Stimulated activated CD4-positive, alpha-beta T cell treated with anti-CD3 and anti-CD28 coated beads, Interleukin-12 subunit alpha, Interleukin-12 subunit beta, amount 100 ng/mL, for 48 hours (primary cell): ENCODE data around the gene DDX10.
"Not testable (repeated sequence)": the region's sequence is repeated elsewhere in the genome, so short reads cannot be mapped to it uniquely, and the experiment has no call there.

ENCODE experiments used
- DNase-seq, 3 donors: peaks; one replicate each; pipeline ENCODE4 v3.0.0-alpha.2; 2020; ENCODE audit warnings: low read depth in 2 of 3, low spot score in 1 of 3

The DDX10 gene

GRCh38 chr11:108713076-108713790, 48.4 kb downstream of the DDX10 start:
- no peak for DNase-seq

DNA sequence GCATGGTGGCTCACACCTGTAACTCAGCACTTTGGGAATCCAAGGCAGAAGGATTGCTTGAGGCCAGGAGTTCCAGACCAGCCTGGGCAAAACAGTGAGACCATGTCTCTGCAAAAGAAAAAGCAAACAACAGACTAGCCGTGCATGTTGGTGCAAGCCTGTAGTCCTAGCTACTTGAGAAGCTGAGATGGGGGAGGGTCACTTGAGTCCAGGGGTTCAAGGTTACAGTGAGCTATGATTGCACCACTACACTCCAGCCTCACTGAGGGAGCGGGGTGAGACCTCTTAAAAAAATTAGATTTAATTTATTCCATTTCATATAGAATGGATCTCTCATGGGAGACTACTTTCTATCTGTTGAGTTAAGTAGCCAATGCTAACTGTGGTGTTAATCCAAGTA, 50.4 kb downstream of the DDX10 start:
- no peak for DNase-seq

DNA sequence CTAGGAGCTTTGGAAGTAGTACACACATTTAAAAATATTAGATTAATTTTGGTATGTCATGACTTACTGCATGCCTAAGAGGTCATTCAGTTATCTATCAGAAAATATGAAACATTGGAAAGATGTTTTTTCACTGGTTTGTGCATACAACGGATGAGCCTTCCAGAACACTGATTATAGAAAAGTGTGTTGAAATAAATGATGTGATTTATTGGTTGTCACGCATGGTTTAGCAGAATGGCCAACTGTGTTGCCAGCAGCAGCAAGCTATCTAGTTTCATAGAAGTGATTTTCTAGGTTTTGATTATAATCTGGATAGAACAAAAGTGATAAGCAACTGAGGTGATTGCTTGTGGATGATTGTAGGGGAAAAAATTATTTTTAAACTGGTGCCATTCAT, 53.6 kb downstream of the DDX10 start:
- DNase-seq, result no peak

GRCh38 chr11:108724974-108725689, 60.3 kb downstream of the DDX10 start:
- DNase-seq, result no peak

GRCh38 chr11:108726077-108726800, 61.4 kb downstream of the DDX10 start:
- DNase-seq, result no peak

- DNase-seq, result no peak
Observed at GRCh38 chr11:108727665-108728064, 62.8 kb downstream of the DDX10 start.

- no peak for DNase-seq
Observed at GRCh38 chr11:108729227-108729871, 64.5 kb downstream of the DDX10 start.

GRCh38 chr11:108732395-108732794, 67.5 kb downstream of the DDX10 start:
- DNase-seq, result no peak

DNA sequence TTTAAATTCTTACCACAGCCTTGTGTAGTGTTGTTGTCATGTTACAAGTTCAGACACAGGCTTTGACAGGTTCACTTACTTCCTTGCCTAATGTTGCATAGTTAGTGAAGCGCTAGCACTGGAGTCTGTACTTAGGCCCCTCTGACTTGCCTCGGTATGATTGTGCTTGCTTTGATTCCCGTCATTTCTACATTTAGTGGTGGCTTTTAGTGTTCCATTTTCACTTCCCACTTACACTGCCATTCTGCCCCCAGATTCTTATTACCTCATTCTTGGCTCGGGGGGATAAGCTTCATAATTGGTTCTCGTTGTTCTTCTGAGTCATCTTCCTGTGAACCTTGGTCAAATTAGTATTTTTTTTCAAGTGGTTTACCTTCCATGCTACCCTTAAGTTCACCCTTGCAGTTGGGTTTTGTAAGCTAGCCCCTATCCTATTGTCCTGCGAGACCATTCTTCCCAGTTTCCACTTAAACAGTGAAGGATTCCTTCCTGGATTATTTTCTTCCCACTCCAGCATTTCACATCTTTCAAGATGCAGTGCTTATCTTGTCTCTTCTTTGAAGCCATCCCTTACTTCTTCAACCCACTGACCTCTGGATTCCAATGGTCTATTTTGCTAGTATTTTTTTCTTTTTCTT, 68.7 kb downstream of the DDX10 start:
- peak; percentile 30 to 49 (median 34) for DNase-seq

DNA sequence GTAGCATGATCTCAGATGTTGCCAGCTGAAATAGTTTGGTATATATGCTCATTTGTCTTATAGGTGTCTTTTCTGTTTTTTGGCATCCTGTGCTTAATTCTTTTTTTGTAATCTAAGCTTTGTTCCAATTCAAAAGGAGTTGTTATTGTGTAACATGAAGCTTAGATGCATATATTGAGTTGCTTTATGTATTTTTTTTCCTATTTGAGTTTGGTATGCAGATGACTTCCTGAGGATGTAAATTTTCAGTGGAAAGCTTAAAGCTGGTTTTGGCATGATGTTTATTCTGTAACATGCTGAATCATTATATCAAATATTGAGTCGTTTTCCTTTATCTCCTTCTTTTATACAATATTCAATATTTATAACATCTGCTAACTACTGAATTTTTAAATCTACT, 69.4 kb downstream of the DDX10 start:
- DNase-seq, result no peak

DNA sequence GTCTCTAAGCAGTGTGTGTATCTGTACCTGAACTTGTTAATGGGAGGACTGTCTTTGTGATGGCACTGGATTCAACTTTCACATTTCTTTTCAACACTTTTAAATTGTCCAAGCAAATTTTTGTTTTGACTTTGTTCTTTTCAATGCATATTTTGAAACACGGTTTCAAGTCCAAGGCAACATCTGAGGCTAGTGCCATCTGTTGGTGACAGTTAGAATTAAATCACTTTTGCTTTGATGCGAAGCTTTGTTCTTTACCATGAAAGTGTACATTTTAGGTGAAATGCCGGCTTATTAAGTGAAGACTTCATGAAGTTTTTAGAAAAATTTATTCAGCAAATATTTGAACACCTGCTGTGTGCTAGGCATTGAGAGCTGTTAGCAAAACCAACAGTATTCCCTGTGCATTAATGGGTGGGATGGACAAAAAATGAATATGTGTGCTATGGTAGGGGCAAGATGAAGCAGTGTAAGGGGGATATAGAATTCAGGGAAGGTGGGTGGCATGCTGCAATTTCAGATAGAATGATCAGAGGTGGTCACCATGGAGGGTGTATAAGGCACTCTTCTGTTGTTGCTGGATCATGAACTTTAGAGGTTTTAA, 70.2 kb downstream of the DDX10 start:
- peak in 1 of 3 donors; percentile 7 for DNase-seq

GRCh38 chr11:108740132-108740531, 75.3 kb downstream of the DDX10 start:
- not testable (repeated sequence) for DNase-seq

- no peak for DNase-seq
Observed at GRCh38 chr11:108743851-108744250, 79.0 kb downstream of the DDX10 start.

GRCh38 chr11:108748968-108749367, 84.1 kb downstream of the DDX10 start:
- DNase-seq, result no peak

GRCh38 chr11:108751444-108751843, 86.6 kb downstream of the DDX10 start:
- no peak for DNase-seq

- DNase-seq, result no peak
Observed at GRCh38 chr11:108752297-108752751, 87.5 kb downstream of the DDX10 start.

GRCh38 chr11:108754901-108755625, 90.2 kb downstream of the DDX10 start:
- no peak for DNase-seq

DNA sequence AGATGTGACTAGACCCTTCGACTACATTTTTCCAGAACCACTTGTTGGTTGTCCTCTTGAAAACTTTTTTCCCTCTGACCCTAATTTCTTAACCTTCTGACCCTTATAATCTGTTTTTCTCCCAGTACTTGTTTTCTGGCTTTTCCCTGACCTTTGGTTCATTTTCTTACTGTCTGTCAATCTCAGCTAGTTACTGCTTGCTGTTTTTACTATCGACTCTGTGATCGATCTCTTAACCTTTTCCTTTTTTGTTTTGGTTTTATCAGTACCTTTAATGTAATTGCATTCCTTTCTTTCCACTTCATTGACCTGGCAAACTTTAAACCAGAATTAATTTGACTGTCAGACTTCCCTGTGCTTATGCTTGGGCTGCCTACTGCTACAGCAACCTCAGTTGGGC, 92.8 kb downstream of the DDX10 start:
- DNase-seq, result no peak

- no peak for DNase-seq
Observed at GRCh38 chr11:108758458-108758857, 93.6 kb downstream of the DDX10 start.

DNA sequence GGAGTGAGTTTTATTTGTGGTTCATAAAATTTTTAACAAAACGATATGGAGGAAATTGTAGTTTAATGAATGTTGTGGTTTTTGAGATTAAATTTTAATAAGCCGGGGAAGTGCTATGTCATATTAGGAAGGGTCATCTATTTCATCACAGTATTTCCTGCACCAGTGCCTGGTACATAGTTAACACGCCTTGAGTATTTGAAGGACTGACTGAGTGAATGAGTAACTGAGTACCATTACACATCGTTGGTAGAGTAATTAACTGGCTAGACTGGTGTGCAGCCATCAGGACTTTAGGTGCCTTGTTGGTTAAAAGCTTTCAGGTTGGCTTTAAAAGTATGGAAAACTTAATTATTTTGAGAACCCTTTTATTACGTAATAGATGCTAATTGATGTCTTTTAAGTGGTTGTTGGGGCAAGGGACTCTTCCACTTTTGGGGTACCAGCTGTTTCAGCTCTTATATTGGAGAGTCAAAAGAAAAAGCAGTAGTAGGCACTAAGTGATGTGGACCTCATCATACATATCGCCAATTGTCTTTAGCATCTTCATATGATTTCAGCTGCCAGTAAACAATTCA, 101.8 kb downstream of the DDX10 start:
- no peak for DNase-seq
